Memory B cell (primary cell): ENCODE measurements around the gene ATG5.
"Not testable (repeated sequence)": the region's sequence is repeated elsewhere in the genome, so short reads cannot be mapped to it uniquely, and the experiment has no call there.

ENCODE experiments used
- ATAC-seq: fragments of 150-1000 bp; cut with Tn5 transposase; 2 replicates; pipeline ENCODE4 v1.10.0; 2021; ENCODE audit warnings: low read depth, mild to moderate bottlenecking, moderate library complexity
- DNase-seq, 2 donors: peaks; one replicate each; pipeline ENCODE4 v3.0.0; 2022; ENCODE audit warnings: low spot score in 2 of 2
- H3K27ac Mint-ChIP-seq: one replicate; pipeline ENCODE4 v1.8.0; 2022; ENCODE audit warnings: mild to moderate bottlenecking, moderate library complexity, mixed read lengths
- H3K27me3 Mint-ChIP-seq: one replicate; pipeline ENCODE4 v1.8.0; 2022; ENCODE audit warnings: mixed read lengths
- H3K36me3 Mint-ChIP-seq: one replicate; pipeline ENCODE4 v1.8.0; 2022; ENCODE audit warnings: mild to moderate bottlenecking, mixed read lengths
- H3K4me1 Mint-ChIP-seq: one replicate; pipeline ENCODE4 v1.8.0; 2022; ENCODE audit warnings: mixed read lengths
- H3K4me3 Mint-ChIP-seq: one replicate; pipeline ENCODE4 v1.8.0; 2022; ENCODE audit warnings: mild to moderate bottlenecking, moderate library complexity, mixed read lengths
- H3K9me3 Mint-ChIP-seq: one replicate; pipeline ENCODE4 v1.8.0; 2022; ENCODE audit warnings: mixed read lengths

ATG5 gene

GRCh38 chr6:106243261-106243660 is 82.3 kb downstream of the ATG5 start:
- H3K4me1 Mint-ChIP-seq: peaks cover 6% of the 10 kb centered on the region
- ATAC-seq (no peak), DNase-seq (no peak)
- no peaks in the 10 kb centered on the region for H3K9me3 Mint-ChIP-seq
- H3K27me3 Mint-ChIP-seq: no peaks in the 10 kb centered on the region
- H3K36me3 Mint-ChIP-seq: peaks cover 22% of the 10 kb centered on the region
- no peak overlapping the region for H3K4me3 Mint-ChIP-seq
- no peak overlapping the region for H3K27ac Mint-ChIP-seq

GRCh38 chr6:106241498-106241897 is 84.1 kb downstream of the ATG5 start:
- Mint-ChIP-seq H3K9me3 (no peaks in the 10 kb centered on the region), H3K36me3 (peaks cover 18% of the 10 kb centered on the region), H3K27ac (no peak overlapping the region), H3K27me3 (no peaks in the 10 kb centered on the region), H3K4me1 (peaks cover 3% of the 10 kb centered on the region), H3K4me3 (no peak overlapping the region)
- DNase-seq (no peak), ATAC-seq (no peak)

- DNase-seq (no peak), ATAC-seq (no peak)
- Mint-ChIP-seq H3K36me3 (peaks cover 22% of the 10 kb centered on the region), H3K27ac (no peak overlapping the region), H3K9me3 (no peaks in the 10 kb centered on the region), H3K4me3 (no peak overlapping the region), H3K4me1 (no peaks in the 10 kb centered on the region), H3K27me3 (no peaks in the 10 kb centered on the region)
Observed at GRCh38 chr6:106237286-106237685, 88.3 kb downstream of the ATG5 start.

GRCh38 chr6:106229876-106230445 is 95.6 kb downstream of the ATG5 start:
- not testable (repeated sequence) for H3K27me3 Mint-ChIP-seq, H3K27ac Mint-ChIP-seq, H3K9me3 Mint-ChIP-seq, ATAC-seq, H3K4me3 Mint-ChIP-seq, DNase-seq, H3K4me1 Mint-ChIP-seq
- peaks cover 18% of the 10 kb centered on the region for H3K36me3 Mint-ChIP-seq

GRCh38 chr6:106227612-106228507 is 97.7 kb downstream of the ATG5 start:
- H3K4me3 Mint-ChIP-seq: no peak overlapping the region
- peaks cover 14% of the 10 kb centered on the region for H3K36me3 Mint-ChIP-seq
- no peaks in the 10 kb centered on the region for H3K9me3 Mint-ChIP-seq
- no peak overlapping the region for H3K27ac Mint-ChIP-seq
- no peaks in the 10 kb centered on the region for H3K27me3 Mint-ChIP-seq
- H3K4me1 Mint-ChIP-seq: peaks cover 7% of the 10 kb centered on the region
- no peak for ATAC-seq
- DNase-seq: no peak

- H3K4me1 Mint-ChIP-seq: peaks cover 7% of the 10 kb centered on the region
- no peaks in the 10 kb centered on the region for H3K9me3 Mint-ChIP-seq
- no peaks in the 10 kb centered on the region for H3K27me3 Mint-ChIP-seq
- no peak for ATAC-seq
- peaks cover 14% of the 10 kb centered on the region for H3K36me3 Mint-ChIP-seq
- no peak overlapping the region for H3K4me3 Mint-ChIP-seq
- DNase-seq: no peak
- H3K27ac Mint-ChIP-seq: peak overlapping the region; percentile 13
Observed at GRCh38 chr6:106226676-106227075, 98.9 kb downstream of the ATG5 start.

GRCh38 chr6:106225581-106225980 is 100.0 kb downstream of the ATG5 start:
- Mint-ChIP-seq H3K9me3 (no peaks in the 10 kb centered on the region), H3K27me3 (no peaks in the 10 kb centered on the region), H3K36me3 (peaks cover 14% of the 10 kb centered on the region), H3K4me1 (peaks cover 7% of the 10 kb centered on the region), H3K27ac (peak overlapping the region; percentile 39), H3K4me3 (no peak overlapping the region)
- no peak for ATAC-seq
- no peak for DNase-seq

GRCh38 chr6:106223300-106223930 is 102.1 kb downstream of the ATG5 start:
- Mint-ChIP-seq H3K4me1 (peaks cover 4% of the 10 kb centered on the region), H3K27me3 (no peaks in the 10 kb centered on the region)
- ATAC-seq: peak; percentile 78

GRCh38 chr6:106220485-106220884 is 105.1 kb downstream of the ATG5 start:
- no peak for ATAC-seq
- Mint-ChIP-seq H3K4me1 (no peaks in the 10 kb centered on the region), H3K27me3 (no peaks in the 10 kb centered on the region), H3K36me3 (peaks cover 2% of the 10 kb centered on the region), H3K27ac (no peak overlapping the region), H3K9me3 (no peaks in the 10 kb centered on the region), H3K4me3 (no peak overlapping the region)
- no peak for DNase-seq

More at GRCh38 chr6:106223300-106223930, 102.1 kb downstream of the ATG5 start:
- Mint-ChIP-seq H3K27ac (no peak overlapping the region), H3K4me3 (no peak overlapping the region), H3K36me3 (peaks cover 10% of the 10 kb centered on the region), H3K9me3 (no peaks in the 10 kb centered on the region)
- peak; percentile 42 to 70 for DNase-seq

- H3K27me3 Mint-ChIP-seq: no peaks in the 10 kb centered on the region
- ATAC-seq: no peak
- peaks cover 5% of the 10 kb centered on the region for H3K4me1 Mint-ChIP-seq
- DNase-seq: no peak
- H3K9me3 Mint-ChIP-seq: no peaks in the 10 kb centered on the region
- H3K27ac Mint-ChIP-seq: no peak overlapping the region
- H3K4me3 Mint-ChIP-seq: no peak overlapping the region
- H3K36me3 Mint-ChIP-seq: no peaks in the 10 kb centered on the region
Observed at GRCh38 chr6:106216527-106216926, 109.0 kb downstream of the ATG5 start.

- no peak for DNase-seq
- no peak for ATAC-seq
- peaks cover 5% of the 10 kb centered on the region for H3K4me1 Mint-ChIP-seq
- H3K36me3 Mint-ChIP-seq: peaks cover 4% of the 10 kb centered on the region
- no peak overlapping the region for H3K4me3 Mint-ChIP-seq
- H3K27ac Mint-ChIP-seq: no peak overlapping the region
- H3K9me3 Mint-ChIP-seq: no peaks in the 10 kb centered on the region
- no peaks in the 10 kb centered on the region for H3K27me3 Mint-ChIP-seq
Observed at GRCh38 chr6:106215608-106216007, 110.0 kb downstream of the ATG5 start.

GRCh38 chr6:106214531-106214930 is 111.0 kb downstream of the ATG5 start:
- no peak overlapping the region for H3K27ac Mint-ChIP-seq
- no peak overlapping the region for H3K4me3 Mint-ChIP-seq
- H3K9me3 Mint-ChIP-seq: no peaks in the 10 kb centered on the region
- peaks cover 5% of the 10 kb centered on the region for H3K36me3 Mint-ChIP-seq
- ATAC-seq (no peak), DNase-seq (no peak)
- peaks cover 5% of the 10 kb centered on the region for H3K4me1 Mint-ChIP-seq
- no peaks in the 10 kb centered on the region for H3K27me3 Mint-ChIP-seq

GRCh38 chr6:106213660-106214289 is 111.8 kb downstream of the ATG5 start:
- Mint-ChIP-seq H3K4me1 (peaks cover 5% of the 10 kb centered on the region), H3K4me3 (no peak overlapping the region), H3K9me3 (no peaks in the 10 kb centered on the region), H3K36me3 (peaks cover 10% of the 10 kb centered on the region), H3K27ac (no peak overlapping the region), H3K27me3 (no peaks in the 10 kb centered on the region)
- no peak for DNase-seq
- no peak for ATAC-seq

- H3K4me3 Mint-ChIP-seq: no peak overlapping the region
- ATAC-seq: no peak
- peaks cover 11% of the 10 kb centered on the region for H3K36me3 Mint-ChIP-seq
- no peaks in the 10 kb centered on the region for H3K9me3 Mint-ChIP-seq
- H3K27ac Mint-ChIP-seq: no peak overlapping the region
- DNase-seq: no peak
- no peaks in the 10 kb centered on the region for H3K27me3 Mint-ChIP-seq
- H3K4me1 Mint-ChIP-seq: peaks cover 5% of the 10 kb centered on the region
Observed at GRCh38 chr6:106212576-106212975, 113.0 kb downstream of the ATG5 start.
